Ascending aorta (tissue), 2 donors: ENCODE data around the gene FURIN. TPM values are rescaled to one million over a fixed set of nuclear protein-coding genes. Genes with fewer than 3 reads are reported as not detected.
A peak's percentile ranks its signal among the peaks of the same experiment; 100 is the strongest.

Experiments used
- DNase-seq, 2 donors: peaks; one replicate each; pipeline ENCODE4 v3.0.0-alpha.2; 2019; ENCODE audit warnings: low spot score in 2 of 2
- H3K27ac ChIP-seq, 2 donors: fragments of 200-600 bp; sonication (generic); one replicate each; pipeline ENCODE4 v1.5.1; 2016 to 2017; ENCODE audit warnings: mild to moderate bottlenecking in 1 of 2
- H3K27me3 ChIP-seq: fragments of 200-600 bp; sonication (generic); one replicate; pipeline ENCODE4 v1.5.1; 2017
- H3K36me3 ChIP-seq, 2 donors: fragments of 200-600 bp; sonication (generic); one replicate each; pipeline ENCODE4 v1.5.1; 2016
- H3K4me1 ChIP-seq, 2 donors: fragments of 200-600 bp; sonication (generic); one replicate each; pipeline ENCODE4 v1.5.1; 2016 to 2017; ENCODE audit warnings: mild to moderate bottlenecking in 1 of 2
- H3K4me3 ChIP-seq, 2 donors: fragments of 200-600 bp; sonication (generic); one replicate each; pipeline ENCODE4 v1.5.1; 2016 to 2017; ENCODE audit warnings: mild to moderate bottlenecking in 1 of 2
- H3K9me3 ChIP-seq, 2 donors: fragments of 200-600 bp; sonication (generic); one replicate each; pipeline ENCODE4 v1.5.1; 2016
- intact Hi-C: fragments of 100-400 bp; cut with DNase I; formaldehyde crosslinking; loops from one replicate; pipeline ENCODE4 v1.15.1; 2023
- total RNA-seq: library from RNA; depleted of rRNA; stranded (reverse); fragments of >200 nt; gene quantifications from one replicate; pipeline ENCODE4 v1.1.0, GENCODE V29; 2016
- TF ChIP-seq, protein P1 (sequence below), 3 experiments: fragments of 200-600 bp in 2 of 3; fragments of 450-650 bp in 1 of 3; sonication (generic) in 2 of 3; IDR thresholded peaks; one replicate each; pipeline ENCODE4 v1.5.1; 2016 to 2019; ENCODE audit warnings: antibody characterized with exemption in 3 of 3, mild to moderate bottlenecking in 1 of 3, moderate library complexity in 1 of 3

The FURIN gene
- total RNA-seq, 1 donor from 2014 or later = 86.3 TPM

GRCh38 chr15:90913398-90913944, 45.1 kb downstream of the FURIN start:
- intact Hi-C loops = no loop called here
- DNase-seq = no peak
- H3K4me1 ChIP-seq = no peaks in the 10 kb centered on the region
- H3K36me3 ChIP-seq = peaks cover 87 to 92% of the 10 kb centered on the region in 2 donors
- no peak overlapping the region for H3K27ac ChIP-seq
- TF ChIP-seq, protein P1, sequence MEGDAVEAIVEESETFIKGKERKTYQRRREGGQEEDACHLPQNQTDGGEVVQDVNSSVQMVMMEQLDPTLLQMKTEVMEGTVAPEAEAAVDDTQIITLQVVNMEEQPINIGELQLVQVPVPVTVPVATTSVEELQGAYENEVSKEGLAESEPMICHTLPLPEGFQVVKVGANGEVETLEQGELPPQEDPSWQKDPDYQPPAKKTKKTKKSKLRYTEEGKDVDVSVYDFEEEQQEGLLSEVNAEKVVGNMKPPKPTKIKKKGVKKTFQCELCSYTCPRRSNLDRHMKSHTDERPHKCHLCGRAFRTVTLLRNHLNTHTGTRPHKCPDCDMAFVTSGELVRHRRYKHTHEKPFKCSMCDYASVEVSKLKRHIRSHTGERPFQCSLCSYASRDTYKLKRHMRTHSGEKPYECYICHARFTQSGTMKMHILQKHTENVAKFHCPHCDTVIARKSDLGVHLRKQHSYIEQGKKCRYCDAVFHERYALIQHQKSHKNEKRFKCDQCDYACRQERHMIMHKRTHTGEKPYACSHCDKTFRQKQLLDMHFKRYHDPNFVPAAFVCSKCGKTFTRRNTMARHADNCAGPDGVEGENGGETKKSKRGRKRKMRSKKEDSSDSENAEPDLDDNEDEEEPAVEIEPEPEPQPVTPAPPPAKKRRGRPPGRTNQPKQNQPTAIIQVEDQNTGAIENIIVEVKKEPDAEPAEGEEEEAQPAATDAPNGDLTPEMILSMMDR (IDR thresholded peaks at IDR 0.05) = no peak
- H3K27me3 ChIP-seq = no peaks in the 10 kb centered on the region
- H3K9me3 ChIP-seq = no peaks in the 10 kb centered on the region
- no peak overlapping the region for H3K4me3 ChIP-seq

GRCh38 chr15:90914305-90915080, 46.1 kb downstream of the FURIN start:
- Histone ChIP-seq H3K4me1 (no peaks in the 10 kb centered on the region), H3K27me3 (no peaks in the 10 kb centered on the region), H3K36me3 (peaks cover 85 to 97% of the 10 kb centered on the region in 2 donors), H3K9me3 (no peaks in the 10 kb centered on the region), H3K27ac (no peak overlapping the region), H3K4me3 (no peak overlapping the region)
- intact Hi-C loops = no loop called here
- DNase-seq = no peak
- TF ChIP-seq, protein P1 (IDR thresholded peaks at IDR 0.05) = no peak

DNA sequence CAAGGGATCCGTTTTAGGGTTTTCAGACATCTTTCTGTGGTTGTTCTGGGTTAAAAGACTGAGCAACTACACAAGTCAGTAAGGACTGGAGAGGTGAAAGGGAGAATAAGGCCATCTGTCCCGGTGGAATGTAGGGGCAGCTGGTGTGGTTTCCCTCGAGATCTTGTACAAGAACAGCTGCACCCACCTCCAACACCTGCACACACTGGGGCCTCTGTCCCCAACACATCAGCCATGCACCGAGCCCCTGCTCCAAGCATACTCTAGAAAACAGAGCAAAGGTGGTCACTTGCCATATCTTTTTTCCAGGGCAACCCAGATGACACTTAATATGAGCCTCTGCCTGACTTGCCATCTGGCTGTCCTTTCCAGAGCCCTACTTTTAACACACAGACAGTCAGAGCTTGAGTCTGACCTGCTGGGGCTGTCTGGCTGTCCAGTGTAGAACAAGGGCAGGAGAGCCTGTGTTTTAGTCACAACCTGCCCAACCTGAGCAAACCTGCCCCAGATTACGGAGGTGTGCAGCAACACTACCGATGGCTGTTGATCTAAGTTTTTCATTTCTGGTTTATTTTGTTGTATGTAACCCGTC, 46.9 kb downstream of the FURIN start:
- DNase-seq = no peak
- H3K4me3 ChIP-seq = no peak overlapping the region
- H3K36me3 ChIP-seq = peaks cover 87 to 97% of the 10 kb centered on the region in 2 donors
- H3K4me1 ChIP-seq = no peaks in the 10 kb centered on the region
- H3K27me3 ChIP-seq = no peaks in the 10 kb centered on the region
- no peaks in the 10 kb centered on the region for H3K9me3 ChIP-seq
- intact Hi-C loops = no loop called here
- TF ChIP-seq, protein P1 (IDR thresholded peaks at IDR 0.05) = no peak
- no peak overlapping the region for H3K27ac ChIP-seq

- Histone ChIP-seq H3K27me3 (no peaks in the 10 kb centered on the region), H3K9me3 (no peaks in the 10 kb centered on the region), H3K27ac (no peak overlapping the region), H3K36me3 (peaks cover 87 to 97% of the 10 kb centered on the region in 2 donors), H3K4me3 (no peak overlapping the region), H3K4me1 (no peaks in the 10 kb centered on the region)
- TF ChIP-seq, protein P1 (IDR thresholded peaks at IDR 0.05) = no peak
- intact Hi-C loops = no loop called here
- DNase-seq = peak; percentile 60 to 77
These were observed 47.5 kb downstream of the FURIN start for GRCh38 chr15:90915808-90916440.

DNA sequence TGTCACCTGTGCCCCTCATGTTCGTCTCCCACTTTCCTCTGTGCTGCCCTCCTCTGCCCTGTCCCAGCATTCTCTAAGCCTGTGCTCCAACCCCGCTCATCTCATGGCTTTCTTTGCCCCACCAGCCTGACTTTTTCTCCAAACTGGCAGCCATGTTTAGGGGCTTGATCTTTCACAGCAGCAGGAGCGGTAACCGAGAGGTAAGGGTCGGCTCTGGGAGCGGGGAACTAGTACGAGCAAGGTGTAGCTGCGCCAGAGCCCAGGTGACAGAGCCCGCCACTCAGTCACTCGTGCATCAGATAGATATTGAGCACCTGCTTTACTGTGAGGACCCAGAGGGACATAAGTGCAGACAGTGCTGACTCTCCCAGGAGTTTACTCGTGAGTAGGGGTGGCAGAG, 48.1 kb downstream of the FURIN start:
- no peaks in the 10 kb centered on the region for H3K27me3 ChIP-seq
- intact Hi-C loops = no loop called here
- DNase-seq = no peak
- H3K36me3 ChIP-seq = peaks cover 85 to 96% of the 10 kb centered on the region in 2 donors
- TF ChIP-seq, protein P1 (IDR thresholded peaks at IDR 0.05) = no peak
- H3K4me1 ChIP-seq = no peaks in the 10 kb centered on the region
- no peak overlapping the region for H3K4me3 ChIP-seq
- H3K27ac ChIP-seq = no peak overlapping the region
- no peaks in the 10 kb centered on the region for H3K9me3 ChIP-seq
